Measurements from ENCODE around the gene STX4.

The STX4 gene

DNA sequence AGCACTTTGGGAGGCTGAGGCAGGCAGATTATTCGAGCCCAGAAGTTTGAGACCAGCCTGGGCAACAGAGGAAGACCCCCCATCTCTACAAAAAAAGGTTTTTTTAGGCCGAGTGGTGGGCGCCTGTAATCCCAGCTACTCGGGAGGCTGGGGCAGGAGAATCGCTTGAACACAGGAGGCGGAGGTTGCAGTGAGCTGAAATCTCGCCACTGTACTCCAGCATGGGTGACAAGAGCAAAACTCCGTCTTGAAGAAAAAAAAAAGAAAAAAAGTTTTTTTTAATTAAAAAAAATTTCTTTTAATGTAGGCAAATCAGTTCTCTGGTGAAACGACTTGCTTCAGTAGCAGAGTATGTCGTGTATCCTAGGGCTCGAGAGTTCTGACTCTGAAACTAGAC, 37.4 kb upstream of the STX4 start:
- H3K4me3 ChIP-seq (ENCODE audit: low read length): no peak overlapping the region
- no peak for TF ChIP-seq ZNF274 (IDR thresholded peaks at IDR 0.05; ENCODE audit: low read depth, low read length)

DNA sequence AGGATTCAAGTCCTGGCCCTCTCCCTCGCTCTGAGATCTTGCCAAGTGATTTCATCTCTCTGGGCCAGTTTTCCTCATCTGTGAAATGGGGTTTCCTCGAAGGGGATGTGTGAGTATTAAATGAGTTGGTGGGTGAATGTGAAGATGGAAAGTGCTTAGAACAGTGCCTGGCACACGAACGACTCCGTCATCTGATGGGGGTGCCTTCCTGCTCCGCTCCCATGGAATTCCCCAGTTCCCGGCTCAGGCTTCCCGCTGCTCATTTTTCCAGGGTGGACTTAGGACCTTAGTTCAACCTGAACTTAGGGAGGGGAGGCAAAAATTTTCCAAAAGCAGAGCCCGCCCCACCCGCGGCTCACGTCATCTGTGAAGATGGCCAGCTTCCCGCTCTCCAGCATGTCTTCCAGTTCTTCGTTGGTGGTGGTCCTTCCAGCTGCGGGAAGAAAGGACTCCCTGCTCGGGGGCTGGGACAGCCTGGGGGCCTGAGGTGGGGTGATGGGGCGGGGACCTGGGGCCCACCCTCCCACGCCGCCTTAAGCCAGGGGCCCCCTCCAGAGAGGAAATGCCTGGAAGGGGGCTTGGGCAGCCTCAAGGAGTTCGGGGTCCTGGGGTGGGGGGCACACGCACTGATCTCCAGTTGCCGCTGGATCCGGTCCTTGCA, 36.9 kb upstream of the STX4 start:
- H3K4me3 ChIP-seq (ENCODE audit: low read length): peak overlapping the region; percentile 70

DNA sequence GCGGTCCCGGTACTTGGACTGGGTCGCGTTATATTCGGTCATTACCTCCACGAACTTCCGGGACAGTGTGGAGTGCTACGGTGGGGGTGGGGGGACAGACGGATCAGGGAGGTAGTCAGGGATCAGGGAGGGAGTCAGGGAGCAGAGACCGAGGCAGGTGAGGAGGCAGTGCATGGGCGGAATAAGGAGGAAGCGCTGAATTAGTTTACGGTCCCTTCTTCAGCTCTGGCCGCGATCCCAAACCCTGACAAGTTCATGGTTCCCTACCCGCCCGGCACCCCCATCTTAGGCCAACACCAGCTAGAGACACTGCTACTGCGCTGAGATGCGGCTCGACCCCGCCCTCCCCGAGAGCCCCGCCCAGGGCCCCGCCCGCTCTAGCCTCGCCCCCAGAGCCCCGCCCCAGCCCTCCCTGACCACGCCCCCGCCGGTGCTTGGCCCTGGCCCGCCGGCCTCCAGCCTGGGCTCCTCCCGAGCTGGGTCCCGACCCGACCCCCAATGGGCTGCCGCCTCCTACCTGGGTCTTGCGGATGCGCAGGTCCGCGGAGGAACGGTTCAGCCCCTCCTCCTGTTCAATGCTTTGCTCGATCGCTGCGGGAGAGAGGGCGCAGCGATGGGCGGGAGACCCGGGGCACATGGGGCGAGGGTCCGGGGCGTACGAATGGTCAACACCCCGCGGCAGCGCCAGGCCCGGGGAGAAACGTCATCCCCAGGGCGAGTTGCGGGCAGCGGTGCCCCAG, 36.2 kb upstream of the STX4 start:
- TF ChIP-seq ZNF274 (IDR thresholded peaks at IDR 0.05; ENCODE audit: low read depth, low read length): no peak
- H3K4me3 ChIP-seq (ENCODE audit: low read length): peak overlapping the region; percentile 70

More for the DNA sequence above, 36.9 kb upstream of the STX4 start:
- no peak for TF ChIP-seq ZNF274 (IDR thresholded peaks at IDR 0.05; ENCODE audit: low read depth, low read length)

DNA sequence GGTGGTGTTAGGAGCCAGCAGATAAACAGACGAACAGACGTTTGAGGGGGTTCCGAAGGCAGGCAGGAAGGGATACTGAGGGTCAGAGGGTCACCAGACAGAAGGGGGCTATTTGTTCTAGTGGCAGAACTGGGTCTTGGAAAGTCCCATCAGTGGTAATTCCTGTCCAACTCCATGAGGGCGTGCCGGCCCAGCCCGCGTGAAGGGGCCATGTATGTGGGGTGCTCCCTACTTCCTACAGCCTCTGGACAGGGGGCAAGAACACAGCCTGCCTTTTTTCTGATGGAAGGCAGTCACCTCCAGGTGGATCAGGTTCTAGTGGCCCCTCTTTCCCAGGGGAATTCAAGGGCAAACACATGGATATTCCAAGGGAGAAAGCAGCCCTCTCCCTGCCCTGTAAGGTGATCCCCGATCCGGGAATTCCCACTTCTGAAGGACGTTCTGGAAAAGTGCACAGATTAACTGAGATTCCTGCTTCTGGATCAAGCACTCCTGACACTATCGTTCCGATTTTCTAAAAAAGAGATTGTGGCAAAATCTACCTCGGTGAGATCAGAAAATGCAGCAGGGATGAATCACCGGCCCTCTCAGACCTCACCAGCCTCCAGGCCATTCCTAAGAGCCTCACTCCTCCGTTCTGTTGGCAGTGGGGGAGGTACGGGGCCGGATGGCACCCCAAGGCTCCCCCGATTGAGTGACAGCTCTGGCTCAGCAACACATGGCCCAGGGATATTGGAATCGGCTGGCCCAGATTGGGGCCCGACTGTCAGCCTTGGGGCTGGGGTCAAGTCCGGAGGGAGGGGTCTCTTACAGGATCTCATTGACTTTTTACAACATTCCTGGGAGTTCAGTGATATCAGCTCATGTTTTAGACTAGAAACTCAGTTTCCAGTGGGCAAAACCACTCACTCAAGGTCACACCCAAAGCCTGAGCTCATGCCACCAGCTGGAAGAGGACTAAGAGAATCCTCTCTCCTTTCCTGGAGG, 35.3 kb upstream of the STX4 start:
- no peak overlapping the region for H3K4me3 ChIP-seq (ENCODE audit: low read length)
- TF ChIP-seq ZNF274 (IDR thresholded peaks at IDR 0.05; ENCODE audit: low read depth, low read length): no peak

DNA sequence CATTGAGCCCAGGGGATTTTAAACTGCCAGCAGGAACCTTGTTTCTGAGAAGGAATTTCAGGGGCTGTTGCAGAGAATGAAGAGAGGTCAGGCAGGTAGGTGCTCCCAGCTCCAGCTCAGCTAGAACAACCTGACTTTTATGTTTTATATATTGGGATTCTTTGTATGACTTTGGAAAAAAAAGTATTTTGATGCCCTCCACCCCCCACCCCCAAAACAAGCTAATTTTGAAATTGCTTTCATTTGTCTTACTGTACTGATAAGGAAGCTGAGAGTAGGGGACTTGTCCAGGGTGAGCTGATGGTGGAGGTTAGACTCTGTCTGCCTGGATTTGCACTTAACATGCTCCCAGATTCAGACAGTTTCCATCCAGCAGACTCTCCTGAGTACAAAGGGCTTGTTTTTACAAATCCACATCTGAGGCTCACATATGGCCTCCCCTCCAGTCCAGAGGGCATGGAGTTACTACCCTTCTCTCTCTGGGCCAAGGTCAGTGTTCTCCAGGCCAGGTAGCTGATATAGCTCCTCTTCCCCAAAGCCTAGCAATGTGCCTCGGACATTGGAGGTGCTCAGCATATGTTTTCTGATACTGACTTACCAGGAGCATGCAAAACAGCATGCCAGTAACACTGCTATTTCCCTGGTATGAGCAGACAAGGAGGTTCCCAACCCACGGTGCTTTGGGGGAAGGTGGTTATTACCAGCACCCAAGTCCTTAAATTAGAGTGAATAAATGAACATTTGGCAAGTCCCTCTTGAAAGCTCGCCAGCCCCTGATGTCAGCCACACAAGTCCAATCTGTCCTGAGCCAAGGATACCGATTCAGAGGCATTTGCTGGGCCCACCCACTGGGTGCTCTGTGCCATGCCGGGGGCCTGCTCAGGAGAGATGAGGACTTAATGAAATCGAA, 34.3 kb upstream of the STX4 start:
- H3K4me3 ChIP-seq (ENCODE audit: low read length): no peak overlapping the region
- TF ChIP-seq ZNF274 (IDR thresholded peaks at IDR 0.05; ENCODE audit: low read depth, low read length): no peak

DNA sequence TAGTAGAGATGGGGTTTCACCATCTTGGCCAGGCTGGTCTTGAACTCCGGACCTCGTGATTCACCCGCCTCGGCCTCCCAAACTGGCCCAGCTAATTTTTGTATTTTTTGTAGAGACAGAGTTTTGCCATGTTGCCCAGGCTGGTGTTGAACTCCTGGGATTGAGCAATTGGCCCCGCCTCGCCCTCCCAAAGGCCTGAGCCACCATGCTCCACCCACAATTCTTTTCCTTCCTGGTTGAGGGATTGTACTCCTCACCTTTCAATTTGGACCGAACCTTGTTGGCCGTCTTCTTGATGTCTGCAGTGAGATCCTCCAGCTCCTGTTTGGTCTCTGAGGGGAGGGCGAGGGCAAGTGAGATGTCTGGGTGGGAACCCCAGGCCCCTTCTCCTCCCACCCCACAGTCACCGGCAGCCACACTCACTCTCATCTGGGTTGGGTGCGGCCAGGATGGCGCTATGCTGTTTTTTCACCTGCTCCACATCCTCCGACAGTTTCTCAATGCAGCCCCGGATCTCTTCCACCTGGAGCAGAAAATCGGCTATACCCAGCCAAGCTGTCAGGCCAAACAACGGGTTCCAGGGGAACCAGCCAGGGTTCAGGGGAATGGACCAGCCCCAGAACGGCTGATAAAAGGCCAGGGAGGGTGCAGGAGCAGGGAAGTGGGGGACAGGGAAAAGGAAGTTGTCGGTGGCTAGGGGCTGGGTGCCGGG, 32.5 kb upstream of the STX4 start:
- TF ChIP-seq ZNF274 (IDR thresholded peaks at IDR 0.05; ENCODE audit: low read depth, low read length): no peak

DNA sequence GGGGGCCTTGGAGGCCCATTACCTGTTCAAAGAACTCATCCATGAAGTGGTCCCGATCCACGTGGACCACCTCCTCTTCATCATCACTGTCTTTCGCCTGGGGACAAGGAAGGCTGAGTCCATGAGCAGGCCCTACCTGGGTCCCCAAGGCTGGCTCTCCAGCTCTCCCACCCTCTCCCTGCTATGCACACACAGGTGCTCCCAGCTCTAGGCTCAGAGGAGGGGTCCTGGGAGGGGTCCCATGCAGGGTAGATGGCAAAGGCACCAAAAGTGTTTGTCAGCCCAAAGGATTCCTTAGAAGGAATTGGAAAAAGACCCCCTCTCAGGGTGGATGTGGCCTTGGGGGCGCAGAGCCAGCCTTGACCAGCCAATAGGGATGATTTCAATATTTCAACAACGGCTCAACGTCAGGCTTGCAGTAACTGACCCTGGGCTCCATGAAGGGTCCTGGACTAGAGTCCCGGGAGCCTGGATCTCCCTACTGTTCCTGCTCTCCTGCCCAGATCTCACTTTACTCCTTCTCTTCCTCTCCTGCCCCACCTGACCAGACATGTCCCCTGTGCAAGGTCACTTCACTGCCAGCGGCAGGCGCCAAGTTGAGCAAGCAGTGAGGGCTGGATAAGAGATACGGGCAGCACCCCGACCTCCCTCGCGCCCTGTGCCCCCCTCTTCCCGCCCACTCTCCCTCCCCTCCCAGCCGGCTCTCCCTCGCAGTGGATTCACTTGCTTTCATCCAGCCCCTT, 31.7 kb upstream of the STX4 start:
- no peak for TF ChIP-seq ZNF274 (IDR thresholded peaks at IDR 0.05; ENCODE audit: low read depth, low read length)
- no peak overlapping the region for H3K4me3 ChIP-seq (ENCODE audit: low read length)

More for the DNA sequence above, 32.5 kb upstream of the STX4 start:
- H3K4me3 ChIP-seq (ENCODE audit: low read length): no peak overlapping the region

DNA sequence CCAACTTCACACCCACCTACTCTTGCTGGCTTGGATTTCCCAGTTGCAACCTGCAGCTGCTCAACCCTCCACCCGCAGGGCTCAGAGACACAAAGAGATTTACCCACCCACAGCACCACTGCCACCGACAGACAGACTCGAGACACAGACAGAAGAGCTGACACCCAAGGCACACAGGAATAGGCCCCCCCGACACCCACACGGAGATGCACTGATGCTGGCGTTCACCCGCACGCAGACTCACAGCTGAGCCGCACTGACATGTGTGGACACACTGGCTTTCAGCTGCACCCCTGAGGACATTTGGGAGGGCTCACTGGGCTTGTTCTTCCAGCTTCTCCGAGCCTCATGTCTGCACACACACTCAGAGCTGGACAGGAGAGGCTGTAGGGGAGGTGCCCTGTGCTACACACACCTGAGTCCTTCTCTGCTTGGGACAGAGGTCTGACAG, 31.1 kb upstream of the STX4 start:
- TF ChIP-seq ZNF274 (IDR thresholded peaks at IDR 0.05; ENCODE audit: low read depth, low read length): no peak
- H3K4me3 ChIP-seq (ENCODE audit: low read length): no peak overlapping the region

DNA sequence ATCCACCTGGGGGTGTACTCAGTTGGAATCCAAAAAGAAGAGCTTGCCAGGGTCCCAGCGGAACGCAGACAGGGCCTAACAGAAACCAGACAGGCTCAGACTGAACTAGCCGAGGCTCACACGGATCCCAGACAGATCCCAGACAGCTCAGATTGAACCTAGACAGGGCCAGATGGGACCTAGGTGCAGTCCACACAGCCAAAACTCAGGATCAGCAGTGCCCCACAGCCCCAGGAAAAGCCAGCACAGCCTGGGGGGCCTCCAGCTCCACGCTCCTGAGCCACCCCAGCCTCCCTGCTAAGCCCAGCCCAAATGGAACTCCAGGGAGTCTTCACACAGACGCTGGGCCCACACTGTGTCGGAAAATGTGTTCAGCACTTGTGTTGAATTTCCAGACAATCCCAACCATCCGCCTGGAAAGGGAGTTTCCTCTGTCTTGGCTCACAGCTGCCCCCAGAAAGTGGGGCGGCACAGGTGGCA, 30.5 kb upstream of the STX4 start:
- H3K4me3 ChIP-seq (ENCODE audit: low read length): no peak overlapping the region
- TF ChIP-seq ZNF274 (IDR thresholded peaks at IDR 0.05; ENCODE audit: low read depth, low read length): no peak

DNA sequence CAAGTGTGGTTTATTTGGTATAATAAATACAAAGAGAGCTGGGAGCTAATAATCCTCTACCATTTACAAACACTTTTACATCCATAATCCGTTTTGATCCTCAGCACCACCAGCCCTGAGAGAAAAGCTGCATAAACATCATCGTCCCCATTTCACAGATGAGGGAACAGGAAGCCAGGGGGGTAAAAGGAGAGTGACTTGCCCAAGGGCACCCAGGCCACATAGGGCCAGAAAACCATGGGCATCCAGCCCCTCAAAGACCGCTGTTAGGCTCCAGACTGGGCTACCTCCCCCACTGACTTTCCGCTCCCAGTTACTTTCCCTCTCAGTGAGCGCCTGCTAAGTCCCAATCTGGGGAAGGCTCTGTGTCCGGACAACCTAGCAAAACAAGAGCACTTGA, 29.6 kb upstream of the STX4 start:
- no peak for TF ChIP-seq ZNF274 (IDR thresholded peaks at IDR 0.05; ENCODE audit: low read depth, low read length)
- H3K4me3 ChIP-seq (ENCODE audit: low read length): no peak overlapping the region

DNA sequence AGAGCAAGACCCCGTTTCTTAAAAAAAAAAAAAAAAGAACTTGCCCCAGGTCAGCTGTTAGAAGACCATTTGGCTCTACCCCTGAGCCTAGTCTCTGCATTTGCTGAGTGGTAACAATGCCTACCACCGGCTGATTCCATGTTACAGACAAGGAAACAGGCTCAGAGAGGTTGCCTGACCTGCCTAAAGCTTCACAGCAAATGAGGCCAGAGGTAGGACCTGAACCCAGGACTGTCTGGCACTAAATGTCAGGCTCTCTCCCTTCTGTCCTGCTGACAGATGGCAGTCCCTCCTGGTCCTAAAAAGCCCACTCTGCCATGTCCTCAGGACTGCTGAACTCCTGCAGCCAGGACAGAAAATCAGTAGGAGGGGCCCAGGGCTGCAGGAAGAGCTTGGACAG, 28.7 kb upstream of the STX4 start:
- H3K4me3 ChIP-seq (ENCODE audit: low read length): no peak overlapping the region
- TF ChIP-seq ZNF274 (IDR thresholded peaks at IDR 0.05; ENCODE audit: low read depth, low read length): no peak
